GM18526 (cell line): ENCODE results near the gene SYCP3.

ENCODE experiments used
- POLR2A ChIP-seq: IDR thresholded peaks from 3 replicates; pipeline ENCODE4 v1.6.1; 2011; ENCODE audit not compliant: insufficient read length; ENCODE audit errors: extremely low read depth

SYCP3 gene

DNA sequence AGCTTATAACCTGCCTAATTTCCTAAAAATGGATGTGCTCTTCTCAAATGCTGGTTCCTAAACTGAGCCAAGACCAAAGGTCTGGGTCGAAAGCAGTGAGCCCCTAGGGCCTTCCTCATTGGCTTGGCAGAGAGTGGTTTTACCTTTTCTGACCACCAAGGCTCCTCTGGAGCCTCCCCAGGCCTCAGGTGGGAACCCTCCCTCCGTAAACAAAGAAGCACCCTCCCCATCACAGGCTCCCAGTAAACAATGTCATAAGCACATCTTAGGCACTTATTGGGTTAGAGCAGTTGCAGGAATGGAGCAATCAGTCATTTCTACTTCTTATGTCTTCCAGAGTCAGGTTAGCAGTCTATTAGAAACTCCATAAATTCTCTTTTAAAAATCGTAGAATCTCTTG is 35.8 kb downstream of the SYCP3 start:
- TF ChIP-seq POLR2A: no peak

- no peak for TF ChIP-seq POLR2A
Measured at GRCh38 chr12:101700299-101700820, 38.9 kb downstream of the SYCP3 start.

DNA sequence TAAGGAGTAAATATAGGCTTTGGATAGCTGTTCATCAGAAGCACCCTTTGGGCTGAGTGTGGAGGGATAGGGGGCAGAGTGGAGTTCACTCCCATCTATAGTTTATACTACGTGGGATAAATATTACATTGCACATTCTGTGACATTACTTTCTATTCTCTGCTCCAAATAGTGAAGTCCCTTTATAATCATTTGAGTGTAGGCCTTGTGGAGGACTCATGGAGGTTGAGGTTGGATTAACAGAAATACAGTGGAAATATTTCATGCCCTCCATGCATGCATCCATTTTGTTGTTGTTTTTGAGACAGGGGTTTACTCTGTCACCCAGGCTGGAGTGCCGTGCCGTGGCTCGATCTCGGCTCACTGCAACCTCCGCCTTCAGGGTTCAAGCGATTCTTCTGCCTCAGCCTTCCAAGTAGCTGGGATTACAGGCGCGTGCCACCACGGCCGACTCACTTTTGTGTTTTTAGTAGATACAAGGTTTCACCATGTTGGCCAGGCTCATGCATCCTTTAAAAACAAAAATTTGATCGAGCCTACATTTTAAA is 40.4 kb downstream of the SYCP3 start:
- no peak for TF ChIP-seq POLR2A

DNA sequence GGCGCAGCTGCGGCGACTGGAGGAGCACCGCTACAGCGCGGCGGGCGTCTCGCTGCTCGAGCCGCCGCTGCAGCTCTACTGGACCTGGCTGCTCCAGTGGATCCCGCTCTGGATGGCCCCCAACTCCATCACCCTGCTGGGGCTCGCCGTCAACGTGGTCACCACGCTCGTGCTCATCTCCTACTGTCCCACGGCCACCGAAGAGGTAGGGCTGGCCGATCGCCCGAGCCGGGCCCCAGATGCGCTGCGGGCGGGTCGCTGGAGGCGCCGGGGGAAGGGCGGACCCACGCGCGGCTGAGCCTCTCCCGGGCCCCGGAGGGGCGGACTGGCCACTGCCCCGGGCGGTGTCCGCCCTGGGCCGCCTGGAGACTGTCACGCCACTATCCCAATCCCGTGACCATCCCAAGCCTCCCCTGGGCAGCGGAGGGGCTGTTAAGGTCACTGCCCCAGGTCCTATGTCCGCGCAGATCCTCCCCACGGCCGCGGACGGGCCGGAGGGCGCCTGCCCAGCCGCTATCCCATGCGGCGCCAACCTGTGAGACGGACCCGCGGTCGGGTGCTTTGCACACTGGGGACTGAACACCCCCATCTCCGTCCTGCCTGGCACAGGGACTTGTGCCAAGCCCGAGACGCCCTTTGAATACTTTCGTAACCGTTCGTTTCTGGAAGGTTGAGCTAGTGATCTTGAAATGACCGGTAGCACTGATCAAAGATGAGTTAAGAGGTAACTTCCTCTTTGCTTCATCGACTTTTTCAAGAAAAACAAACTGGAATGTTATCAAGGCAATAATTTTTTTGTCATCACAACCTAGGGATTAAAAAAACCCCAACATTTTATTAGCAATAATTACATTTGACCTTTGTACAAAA is 41.1 kb downstream of the SYCP3 start:
- no peak for TF ChIP-seq POLR2A

- peak; percentile 26 for TF ChIP-seq POLR2A
Measured at GRCh38 chr12:101697197-101697929, 41.9 kb downstream of the SYCP3 start, which contains the start of gene CHPT1. CHPT1 (plus strand) TSS chr12:101697640; CDS start chr12:101697862, 222 bp downstream.

DNA sequence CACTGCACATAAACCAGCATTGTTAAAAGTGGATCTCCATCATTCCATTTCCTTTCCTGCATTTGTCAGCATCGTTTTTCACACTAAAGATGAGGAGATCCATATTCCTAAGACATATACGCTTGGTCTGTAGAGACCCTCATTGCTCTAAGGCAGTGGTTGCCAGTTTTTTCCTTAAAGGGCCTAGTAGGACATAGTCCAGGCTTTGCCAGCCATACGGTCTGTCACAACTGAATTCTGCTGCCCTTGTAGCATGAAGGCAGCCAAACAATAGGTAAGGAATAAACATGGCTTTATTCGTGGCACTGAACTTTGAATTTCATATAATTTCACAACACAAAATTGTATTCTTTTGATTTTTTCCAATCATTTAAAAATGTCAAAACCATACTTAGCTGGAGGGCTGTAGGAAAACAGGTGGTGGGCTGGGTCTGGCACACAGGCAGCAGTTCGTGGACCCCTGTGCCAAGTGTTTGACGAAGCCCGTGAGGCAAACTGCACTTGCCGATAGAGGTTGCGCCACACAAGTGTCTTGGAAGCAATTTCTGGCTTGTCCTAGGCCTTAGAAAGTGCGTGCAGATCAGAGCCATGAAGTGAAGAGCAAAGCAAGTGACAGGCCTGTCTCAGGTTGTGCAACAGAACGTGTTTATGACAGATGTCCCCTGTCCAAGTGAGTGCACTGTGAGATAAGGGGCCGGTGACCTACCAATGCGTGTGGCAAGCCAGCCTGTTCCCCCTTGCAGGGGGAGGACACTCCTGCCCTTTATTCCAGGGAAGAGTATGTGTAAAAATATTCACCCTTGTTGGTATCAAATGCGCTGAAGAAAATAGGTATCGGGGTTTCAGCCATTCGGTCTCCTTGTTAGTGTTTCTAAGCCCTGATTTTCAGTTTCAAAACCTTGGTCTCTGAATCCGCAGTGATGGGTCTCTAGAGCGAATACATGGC is 42.7 kb downstream of the SYCP3 start:
- no peak for TF ChIP-seq POLR2A

DNA sequence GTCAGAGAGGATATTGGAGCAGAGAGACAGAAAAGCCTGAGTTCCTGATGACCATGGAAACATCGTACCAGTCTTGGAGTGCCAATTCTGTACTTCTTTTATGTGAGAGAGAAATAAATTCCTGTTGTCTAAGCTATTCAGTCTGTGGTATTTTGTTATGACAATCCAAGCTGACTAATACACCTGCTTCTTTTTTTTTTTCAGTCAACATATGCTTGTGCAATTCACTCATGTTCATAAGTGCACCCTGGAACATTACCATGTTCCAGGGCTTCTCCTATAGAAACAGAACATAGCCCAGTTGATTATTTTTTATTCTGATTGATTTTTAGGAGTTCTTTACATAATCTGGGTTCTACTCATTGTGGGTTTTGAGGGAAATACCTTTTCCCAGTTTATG is 43.6 kb downstream of the SYCP3 start:
- TF ChIP-seq POLR2A: no peak

GRCh38 chr12:101694986-101695385 is 44.3 kb downstream of the SYCP3 start:
- no peak for TF ChIP-seq POLR2A

DNA sequence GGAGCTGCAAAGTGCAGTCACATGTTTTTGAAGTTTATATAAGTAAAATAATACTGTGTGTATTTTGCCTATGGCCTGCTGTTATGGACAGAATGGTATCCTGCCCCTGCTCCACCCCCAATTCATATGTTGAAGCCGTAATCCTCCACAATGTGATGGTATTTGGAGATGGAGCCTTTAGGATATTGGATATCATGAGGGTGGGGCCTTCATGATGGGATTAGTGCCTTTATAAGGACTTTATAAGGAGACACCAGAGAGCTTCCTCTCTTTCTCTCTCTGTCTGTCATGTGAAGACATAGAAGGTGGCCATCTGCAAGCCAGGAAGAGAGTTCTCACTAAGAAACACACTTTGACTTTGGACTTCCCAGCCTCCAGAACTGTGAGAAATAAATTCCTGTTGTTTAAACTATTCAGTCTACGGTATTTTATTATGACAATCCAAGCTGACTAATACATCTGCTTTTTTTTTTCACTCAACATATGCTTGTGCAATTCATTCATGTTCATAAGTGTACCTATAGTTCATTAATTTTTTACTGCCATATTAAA is 44.9 kb downstream of the SYCP3 start:
- TF ChIP-seq POLR2A: no peak

DNA sequence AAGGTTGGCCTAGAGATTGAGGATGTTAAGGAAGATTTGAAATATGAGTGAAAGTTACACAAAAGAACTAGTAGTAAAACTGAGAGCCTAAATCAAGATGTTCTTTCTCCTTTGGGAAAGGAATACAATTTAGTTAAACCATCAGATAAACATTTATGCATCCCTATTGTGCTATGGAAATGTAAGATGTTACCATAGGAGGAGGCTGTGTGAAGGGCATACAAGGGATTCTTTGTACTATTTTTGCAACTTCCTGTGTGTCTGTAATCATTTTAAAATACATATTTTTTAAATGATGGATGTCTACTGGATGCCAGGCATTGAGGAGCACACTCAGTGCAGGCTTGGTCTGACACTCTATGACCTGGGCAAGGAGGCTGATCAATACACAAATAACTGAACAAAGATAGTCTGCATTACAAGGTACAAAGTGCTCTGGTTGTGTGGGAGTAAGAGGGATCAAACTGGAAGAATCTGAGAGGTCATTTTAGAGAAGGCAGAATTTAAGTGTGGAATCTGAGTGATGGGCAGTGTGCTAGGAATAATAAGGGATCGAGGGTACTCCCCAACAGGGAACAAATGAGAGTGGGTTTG is 47.7 kb downstream of the SYCP3 start:
- no peak for TF ChIP-seq POLR2A

DNA sequence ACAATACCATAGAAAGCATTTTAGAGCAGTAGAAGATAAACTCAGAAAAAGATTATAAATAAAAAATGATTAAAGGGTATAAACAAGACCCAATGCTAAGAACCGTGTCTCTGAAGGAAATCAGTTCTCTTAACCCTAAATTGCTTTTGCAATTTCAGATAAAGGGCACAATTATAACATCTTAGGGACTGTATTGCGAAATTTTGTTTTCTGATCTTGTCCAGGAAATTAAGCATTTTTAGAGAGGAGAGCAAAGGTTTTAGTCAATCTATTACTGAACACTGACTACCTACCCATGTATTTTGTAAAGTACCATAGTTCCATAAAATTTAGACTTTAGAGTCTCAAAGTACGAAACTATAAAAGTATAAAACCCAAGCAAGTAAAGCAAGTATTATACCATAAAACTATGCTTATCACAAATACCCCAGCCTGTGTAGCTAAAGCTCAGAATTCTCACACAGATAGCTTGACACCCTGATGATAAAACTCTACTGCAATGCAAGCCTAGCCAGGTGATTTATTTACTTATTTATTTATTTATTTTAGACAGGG is 48.6 kb downstream of the SYCP3 start:
- no peak for TF ChIP-seq POLR2A

- no peak for TF ChIP-seq POLR2A
Measured at GRCh38 chr12:101686176-101686575, 53.1 kb downstream of the SYCP3 start.

DNA sequence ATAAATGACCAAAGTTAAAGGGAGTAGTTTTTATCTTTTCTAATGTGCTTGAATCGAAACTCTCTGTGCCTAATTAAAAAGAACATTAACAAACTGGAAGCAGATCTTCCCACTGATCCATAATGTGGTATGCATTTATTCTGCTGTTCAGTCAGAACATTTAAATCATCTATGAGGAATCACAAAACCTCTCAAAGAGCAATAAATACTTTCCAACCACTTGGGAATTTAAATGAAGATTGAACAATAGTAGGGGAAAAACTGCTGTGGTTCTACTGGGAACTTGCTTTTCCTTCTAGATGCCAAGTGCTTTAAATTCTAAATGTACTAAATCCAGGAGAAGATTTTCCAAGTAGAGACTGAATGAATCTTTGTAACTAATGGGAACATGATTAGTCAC is 54.2 kb downstream of the SYCP3 start:
- TF ChIP-seq POLR2A: no peak

DNA sequence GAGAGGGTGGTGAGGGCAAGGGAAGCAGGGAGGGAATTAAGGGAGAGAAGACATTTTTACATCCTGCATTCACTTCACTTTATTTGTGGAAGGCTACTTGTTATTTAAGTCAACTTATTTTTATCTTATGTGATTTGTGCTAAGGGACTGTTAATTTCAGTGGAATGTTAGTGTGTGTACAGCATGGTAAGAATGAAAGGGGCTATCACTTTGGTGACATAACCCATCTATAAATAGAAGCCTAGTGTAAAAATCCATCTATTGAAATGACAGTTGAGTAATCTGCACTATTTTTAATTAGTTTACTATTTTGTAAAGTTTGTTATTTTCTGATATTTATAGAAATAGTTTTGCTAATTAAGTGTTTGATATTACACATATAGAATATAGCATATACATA is 58.6 kb downstream of the SYCP3 start:
- no peak for TF ChIP-seq POLR2A
